ENCODE results near the gene EBF3.

DNA sequence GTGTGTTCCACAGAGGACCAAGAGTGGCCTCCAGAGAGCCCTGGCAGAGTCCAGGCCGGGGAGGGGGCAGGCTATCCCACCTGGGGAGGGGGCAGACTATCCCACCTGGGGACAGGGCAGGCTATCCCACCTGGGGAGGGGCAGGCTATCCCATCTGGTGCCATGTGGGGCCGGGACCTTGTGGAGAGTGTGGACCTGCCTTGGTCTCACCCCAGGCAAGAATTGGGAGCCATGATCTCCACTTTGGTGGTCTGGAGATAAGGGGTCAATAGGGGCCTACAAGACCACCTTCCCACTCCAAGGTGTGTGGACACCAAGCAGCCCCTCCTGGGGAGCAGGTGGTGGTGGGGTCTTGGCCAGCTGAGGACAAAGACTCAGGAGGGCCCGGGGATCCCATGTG, 138.2 kb downstream of the EBF3 start:
- TF ChIP-seq CTCF (IDR thresholded peaks at IDR 0.05; ENCODE audit: borderline replicate concordance, extremely low read depth, low read length, poor library complexity, severe bottlenecking), result no peak
- no peak for TF ChIP-seq EZH2 (IDR thresholded peaks at IDR 0.05; ENCODE audit: borderline replicate concordance, low read depth, low read length, severe bottlenecking)
